ENCODE measurements around the gene ANTKMT.

- TF ChIP-seq CREB5 (CRISPR knock-in tag; IDR thresholded peaks at IDR 0.05; ENCODE audit: low read depth) (no peak), OSR1 (CRISPR knock-in tag; IDR thresholded peaks at IDR 0.05) (no peak), PPARA (CRISPR knock-in tag; IDR thresholded peaks at IDR 0.05; ENCODE audit: borderline replicate concordance) (no peak)
- TF ChIP-seq, protein P1, sequence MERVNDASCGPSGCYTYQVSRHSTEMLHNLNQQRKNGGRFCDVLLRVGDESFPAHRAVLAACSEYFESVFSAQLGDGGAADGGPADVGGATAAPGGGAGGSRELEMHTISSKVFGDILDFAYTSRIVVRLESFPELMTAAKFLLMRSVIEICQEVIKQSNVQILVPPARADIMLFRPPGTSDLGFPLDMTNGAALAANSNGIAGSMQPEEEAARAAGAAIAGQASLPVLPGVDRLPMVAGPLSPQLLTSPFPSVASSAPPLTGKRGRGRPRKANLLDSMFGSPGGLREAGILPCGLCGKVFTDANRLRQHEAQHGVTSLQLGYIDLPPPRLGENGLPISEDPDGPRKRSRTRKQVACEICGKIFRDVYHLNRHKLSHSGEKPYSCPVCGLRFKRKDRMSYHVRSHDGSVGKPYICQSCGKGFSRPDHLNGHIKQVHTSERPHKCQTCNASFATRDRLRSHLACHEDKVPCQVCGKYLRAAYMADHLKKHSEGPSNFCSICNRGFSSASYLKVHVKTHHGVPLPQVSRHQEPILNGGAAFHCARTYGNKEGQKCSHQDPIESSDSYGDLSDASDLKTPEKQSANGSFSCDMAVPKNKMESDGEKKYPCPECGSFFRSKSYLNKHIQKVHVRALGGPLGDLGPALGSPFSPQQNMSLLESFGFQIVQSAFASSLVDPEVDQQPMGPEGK (CRISPR knock-in tag; IDR thresholded peaks at IDR 0.05; ENCODE audit: borderline replicate concordance), result no peak
Observed at GRCh38 chr16:729768-730665, 9.1 kb downstream of the ANTKMT start.
